A549 (cell line): ENCODE data around the gene OXLD1.

Source experiments
- CTCF ChIP-seq: fragments of >200 bp; sonication (Bioruptor Twin); formaldehyde crosslinking; IDR thresholded peaks from 3 replicates; pipeline ENCODE4 v1.5.1; 2016
- EP300 ChIP-seq, 2 experiments: fragments of >200 bp; sonication (Bioruptor Twin); formaldehyde crosslinking; IDR thresholded peaks; 2 replicates in 1 of 2; 3 replicates in 1 of 2; pipeline ENCODE4 v1.6.1; 2016 to 2017
- POLR2A ChIP-seq: IDR thresholded peaks from 2 replicates; pipeline ENCODE4 v1.6.1; 2012; ENCODE audit warnings: mild to moderate bottlenecking, low read length

- no peak for TF ChIP-seq CTCF
- no peak for TF ChIP-seq POLR2A
- no peak for TF ChIP-seq EP300 (IDR thresholded peaks at IDR 0.05)
Measured at GRCh38 chr17:81707725-81708646, 41.6 kb upstream of the OXLD1 start.
